Ammon's horn (tissue), 1 donor: Measurements from ENCODE around the gene C1QTNF5.

Experiments used
- DNase-seq: peaks from one replicate; pipeline ENCODE4 v3.0.0-alpha.2; 2016; ENCODE audit warnings: low spot score

C1QTNF5 gene

DNA sequence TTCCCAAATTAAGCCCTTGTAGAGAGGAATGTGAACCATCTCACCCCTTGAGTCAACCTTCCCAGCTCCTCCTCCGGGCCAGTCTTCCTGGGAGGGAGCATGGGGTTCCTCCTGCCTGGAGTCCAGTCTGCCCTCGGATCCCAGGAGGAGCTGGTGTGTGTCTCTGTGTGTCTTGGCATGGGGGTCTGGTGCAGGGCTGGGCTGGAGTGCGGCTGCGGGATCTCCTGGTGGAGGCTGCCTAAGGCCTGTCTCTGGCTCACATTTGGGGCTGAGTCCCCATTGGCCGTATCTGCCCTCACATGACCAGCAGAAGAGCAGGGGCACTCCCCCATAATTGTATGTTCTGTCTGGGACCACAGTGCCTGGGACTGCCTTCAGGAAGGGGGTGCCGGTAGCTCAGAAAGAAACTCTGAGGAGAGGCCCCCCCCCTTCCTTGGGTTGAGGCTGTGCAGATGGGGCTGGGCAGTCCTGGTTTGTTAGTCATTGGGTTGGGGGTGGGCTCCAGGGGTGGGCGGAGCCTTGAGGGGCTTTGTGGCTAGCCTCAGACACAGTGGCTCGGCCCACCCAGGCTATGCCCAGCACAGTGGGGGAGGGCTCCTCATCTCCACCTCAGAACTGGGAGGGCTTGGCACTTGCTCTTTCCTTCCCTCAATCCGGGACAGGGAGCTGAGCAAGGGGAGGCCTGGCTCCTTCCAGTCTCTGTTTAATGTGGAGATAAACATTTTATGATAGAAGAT, 2.9 kb downstream of the C1QTNF5 start:
- no peak for DNase-seq

DNA sequence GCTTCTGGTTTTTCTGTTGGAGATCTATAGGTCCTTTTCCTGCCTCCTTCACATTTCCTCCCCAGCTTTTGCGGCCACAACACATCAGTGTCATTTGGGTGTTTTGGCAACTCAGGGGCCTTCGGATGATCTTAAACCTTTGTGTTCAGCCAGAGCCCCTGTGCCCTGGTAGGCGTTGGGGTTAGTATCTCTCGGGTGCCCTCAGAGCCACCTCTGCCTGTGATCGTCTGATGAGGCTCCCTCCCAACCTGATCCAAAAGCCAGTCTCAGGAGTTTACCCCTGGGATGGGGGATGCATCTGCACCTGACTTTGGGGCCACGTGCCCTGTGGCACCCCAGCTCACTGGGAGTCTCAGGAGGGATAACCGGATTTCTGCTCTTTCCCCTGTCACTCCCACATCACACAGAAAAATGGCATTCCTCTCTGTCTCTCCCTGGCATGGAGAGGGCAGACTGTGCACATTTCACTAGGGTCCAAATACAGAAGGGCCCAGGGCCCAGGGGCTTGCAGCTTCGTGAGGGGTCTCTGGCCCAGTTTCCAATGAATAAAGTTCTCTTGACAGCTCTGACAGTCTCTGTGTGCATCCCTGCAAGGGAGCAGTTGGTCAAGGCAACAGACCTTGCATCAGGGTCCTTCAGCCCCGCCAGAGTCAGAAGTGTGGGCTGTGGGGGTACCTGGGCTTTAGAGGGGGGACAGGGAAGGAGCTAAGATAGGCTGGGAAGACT, 3.8 kb downstream of the C1QTNF5 start:
- DNase-seq: no peak

DNA sequence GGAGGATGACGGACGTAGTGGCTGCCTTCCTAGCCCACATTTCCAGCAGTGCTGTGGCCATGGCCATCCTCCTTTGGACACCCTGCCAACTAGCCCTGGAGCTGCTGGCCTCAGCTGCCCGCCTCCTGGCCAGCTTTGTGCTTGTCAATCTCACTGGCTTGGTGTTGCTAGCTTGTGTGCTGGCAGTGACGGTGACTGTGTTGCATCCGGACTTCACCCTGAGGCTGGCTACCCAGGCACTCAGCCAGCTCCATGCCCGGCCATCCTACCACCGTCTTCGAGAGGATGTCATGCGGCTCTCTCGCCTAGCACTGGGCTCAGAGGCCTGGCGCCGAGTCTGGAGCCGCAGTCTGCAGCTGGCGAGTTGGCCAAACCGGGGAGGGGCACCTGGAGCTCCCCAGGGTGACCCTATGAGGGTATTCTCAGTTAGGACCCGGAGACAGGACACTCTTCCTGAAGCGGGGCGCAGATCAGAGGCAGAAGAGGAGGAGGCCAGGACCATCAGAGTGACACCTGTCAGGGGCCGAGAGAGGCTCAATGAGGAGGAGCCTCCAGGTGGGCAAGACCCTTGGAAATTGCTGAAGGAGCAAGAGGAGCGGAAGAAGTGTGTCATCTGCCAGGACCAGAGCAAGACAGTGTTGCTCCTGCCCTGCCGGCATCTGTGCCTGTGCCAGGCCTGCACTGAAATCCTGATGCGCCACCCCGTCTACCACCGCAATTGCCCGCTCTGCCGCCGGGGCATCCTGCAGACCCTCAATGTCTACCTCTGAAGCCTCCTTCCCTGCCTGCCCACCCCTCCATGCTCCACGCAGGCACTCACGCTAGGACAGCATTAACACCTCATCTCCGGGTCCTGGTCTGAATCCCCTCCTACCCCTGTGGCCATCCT, 4.8 kb downstream of the C1QTNF5 start:
- DNase-seq: no peak

DNA sequence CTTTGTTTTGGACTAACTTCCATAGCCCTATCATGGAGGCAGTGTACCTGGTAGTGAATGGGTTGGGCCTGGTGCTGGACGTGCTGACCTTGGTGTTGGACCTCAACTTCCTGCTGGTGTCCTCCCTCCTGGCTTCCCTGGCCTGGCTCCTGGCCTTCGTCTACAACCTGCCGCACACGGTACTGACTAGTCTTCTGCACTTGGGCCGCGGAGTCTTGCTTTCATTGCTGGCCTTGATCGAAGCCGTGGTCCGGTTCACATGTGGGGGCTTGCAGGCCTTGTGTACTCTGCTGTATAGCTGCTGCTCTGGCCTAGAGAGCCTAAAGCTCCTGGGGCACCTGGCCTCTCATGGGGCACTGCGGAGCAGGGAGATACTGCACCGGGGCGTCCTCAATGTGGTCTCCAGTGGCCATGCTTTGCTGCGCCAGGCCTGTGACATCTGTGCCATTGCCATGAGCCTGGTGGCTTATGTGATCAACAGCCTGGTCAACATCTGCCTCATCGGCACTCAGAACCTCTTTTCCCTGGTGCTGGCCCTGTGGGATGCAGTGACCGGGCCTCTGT, 5.5 kb downstream of the C1QTNF5 start:
- DNase-seq: no peak

DNA sequence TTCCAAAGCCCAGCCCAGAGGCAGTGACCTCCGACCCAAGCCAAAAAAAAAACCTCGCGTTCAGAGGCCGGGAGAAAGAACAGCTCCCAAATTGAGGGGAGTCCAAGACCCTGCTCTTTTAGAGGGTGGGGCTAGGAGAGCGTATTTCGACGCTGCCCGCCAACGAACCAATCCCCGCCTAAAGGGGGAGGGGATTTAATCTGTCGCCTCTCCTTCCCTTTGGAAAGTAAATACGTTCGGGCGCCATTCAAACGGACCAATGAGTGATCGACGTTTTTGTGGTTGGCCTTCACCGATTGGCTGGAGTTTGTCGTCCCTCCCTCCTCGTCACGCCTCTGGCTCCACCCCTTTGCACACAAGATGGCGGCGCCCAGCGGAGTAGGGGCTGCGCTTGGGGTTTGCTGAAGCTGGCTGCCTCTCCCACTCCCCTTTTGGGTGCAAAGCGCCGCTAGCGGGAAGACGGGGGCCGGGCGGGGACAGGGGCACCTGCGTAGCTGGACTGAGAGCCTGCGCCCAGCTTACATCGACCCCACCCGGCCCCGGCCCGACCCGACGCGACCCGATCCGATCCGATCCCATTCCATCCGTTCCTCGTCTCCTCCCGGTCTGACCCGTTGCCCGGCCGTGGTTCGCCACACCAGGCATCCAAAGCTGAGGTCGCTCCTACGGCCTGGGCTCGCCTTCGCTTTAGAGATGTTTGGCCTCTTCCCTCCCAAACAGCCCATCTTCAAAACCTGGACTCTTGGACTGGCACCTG, 6.3 kb downstream of the C1QTNF5 start, which contains the start of gene RNF26:
TSS of gene RNF26 (plus strand) at position 354 of the 757 bp plus-strand sequence. CDS start 596 bp downstream, outside the sequence.
- DNase-seq: peak; percentile 99

DNA sequence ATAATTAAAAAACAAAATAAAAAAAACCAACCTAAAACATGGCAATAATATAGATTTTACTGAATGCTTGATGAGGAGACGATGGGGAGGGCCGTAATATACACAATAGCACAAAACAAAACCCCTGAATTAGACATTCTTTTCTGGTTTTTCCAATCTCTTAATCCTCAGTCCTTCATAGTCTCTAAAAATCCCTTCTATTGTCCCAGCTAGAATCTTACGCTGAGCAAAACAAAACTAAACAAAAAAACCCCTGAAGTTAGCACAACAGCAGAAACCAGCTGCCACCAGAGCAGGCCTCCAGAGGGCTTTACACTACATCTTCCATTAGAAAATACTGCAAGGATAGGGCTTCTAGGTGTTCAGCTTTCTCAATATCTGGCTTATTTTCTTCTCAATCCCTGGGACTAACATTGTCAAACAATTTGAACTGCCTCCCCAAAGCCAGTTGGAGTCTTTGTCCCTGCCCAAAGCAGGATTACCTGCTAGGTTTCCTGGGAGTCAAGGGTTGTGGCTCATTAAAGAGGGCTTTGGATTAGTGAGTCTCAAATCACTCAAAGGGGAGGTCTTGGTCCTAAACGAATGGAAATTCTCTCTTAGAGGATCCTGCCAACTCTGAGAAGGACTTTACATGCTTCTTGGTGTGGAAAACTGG, 8.4 kb downstream of the C1QTNF5 start:
- DNase-seq: no peak

GRCh38 chr11:119330237-119330636, 10.4 kb downstream of the C1QTNF5 start:
- DNase-seq: no peak

- no peak for DNase-seq
Observed at GRCh38 chr11:119329320-119329719, 11.4 kb downstream of the C1QTNF5 start.

DNA sequence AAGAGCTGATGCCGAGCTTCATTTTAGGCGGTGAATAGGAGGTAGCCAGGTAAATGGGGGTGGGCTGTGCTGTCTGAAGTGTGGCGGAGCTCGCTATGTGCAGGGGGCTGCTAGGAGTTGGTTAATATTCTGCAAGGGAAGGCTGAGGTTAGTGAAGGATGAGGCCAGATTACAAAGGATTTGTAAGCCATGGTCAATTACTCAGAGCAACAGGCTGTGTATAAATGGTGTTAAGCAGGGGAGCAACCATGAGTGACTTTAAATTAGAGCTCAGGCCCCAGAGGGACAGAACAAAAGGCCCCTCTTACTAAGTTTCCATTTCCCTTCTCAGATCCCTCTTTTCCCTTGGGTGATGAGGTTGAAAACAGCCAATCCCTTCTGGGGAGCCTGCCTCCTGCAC, 16.5 kb downstream of the C1QTNF5 start:
- DNase-seq: no peak

GRCh38 chr11:119323532-119324033, 17.1 kb downstream of the C1QTNF5 start:
- peak; percentile 78 for DNase-seq

GRCh38 chr11:119322921-119323531, 17.7 kb downstream of the C1QTNF5 start:
- no peak for DNase-seq

GRCh38 chr11:119322360-119322739, 18.3 kb downstream of the C1QTNF5 start:
- DNase-seq: no peak

DNA sequence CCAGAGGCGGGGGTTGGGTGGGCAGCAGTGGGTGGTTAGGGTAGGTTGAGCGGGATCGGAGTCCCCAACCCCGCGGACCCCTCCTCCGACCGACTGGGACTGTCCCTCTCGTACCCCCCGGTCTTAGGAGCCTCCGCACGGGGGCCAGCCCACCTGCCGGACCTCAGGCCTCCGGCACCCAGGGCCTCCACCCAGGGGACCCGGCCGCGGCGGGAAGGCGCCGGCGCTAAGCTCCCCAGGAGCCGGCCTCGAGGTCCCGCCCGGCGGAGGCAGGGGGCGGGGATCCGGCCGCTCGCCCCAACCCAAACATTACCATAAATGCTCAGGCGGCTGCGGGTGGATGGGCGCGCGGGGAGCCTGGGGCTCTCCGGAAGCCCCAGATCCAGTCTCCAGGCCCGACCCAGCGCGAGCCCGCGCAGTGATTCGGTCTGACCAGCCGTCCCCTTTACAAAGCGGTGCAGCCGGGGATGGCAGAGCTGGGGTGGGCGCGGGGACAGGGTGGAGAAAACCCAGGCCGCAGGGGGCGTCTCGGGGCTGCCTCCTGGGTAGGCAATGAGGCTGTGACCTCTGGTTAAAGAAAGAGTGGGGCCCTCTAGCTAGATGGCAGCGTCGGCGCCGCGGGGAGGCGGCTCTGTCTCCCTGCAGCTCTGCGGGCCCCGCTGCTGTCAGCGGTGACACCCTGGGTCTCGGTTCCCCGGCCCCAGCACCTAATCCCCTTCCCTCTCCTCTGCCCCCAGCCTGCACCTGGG, 19.7 kb downstream of the C1QTNF5 start:
- DNase-seq: no peak

GRCh38 chr11:119320240-119320775, 20.4 kb downstream of the C1QTNF5 start:
- DNase-seq: peak; percentile 80

DNA sequence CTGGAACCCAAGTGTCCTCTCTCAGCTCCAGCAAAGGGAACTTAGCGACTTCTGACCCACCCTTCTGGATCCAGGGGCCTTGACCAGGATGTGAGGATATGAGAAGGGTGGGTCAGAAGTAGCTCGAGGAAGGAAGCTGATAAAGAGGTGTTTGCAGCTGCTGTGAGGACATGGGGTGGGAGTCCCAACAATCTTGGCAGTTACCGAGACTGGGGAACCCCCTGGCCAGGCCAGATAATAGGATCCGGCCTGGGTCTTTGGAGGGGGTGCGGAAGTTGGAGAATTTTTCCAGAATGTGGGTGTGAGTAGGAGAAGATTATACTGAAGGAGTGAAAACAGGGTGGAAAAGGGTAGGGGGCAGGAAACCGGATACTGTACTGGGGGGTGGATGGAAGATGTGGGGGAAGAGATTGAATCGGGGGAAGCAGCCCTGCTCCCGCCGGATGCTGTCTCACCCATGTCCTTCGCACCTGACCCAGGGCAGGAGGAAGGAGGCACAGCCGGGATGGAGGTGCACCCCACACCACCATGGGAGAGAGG, 20.9 kb downstream of the C1QTNF5 start:
- DNase-seq: no peak

DNA sequence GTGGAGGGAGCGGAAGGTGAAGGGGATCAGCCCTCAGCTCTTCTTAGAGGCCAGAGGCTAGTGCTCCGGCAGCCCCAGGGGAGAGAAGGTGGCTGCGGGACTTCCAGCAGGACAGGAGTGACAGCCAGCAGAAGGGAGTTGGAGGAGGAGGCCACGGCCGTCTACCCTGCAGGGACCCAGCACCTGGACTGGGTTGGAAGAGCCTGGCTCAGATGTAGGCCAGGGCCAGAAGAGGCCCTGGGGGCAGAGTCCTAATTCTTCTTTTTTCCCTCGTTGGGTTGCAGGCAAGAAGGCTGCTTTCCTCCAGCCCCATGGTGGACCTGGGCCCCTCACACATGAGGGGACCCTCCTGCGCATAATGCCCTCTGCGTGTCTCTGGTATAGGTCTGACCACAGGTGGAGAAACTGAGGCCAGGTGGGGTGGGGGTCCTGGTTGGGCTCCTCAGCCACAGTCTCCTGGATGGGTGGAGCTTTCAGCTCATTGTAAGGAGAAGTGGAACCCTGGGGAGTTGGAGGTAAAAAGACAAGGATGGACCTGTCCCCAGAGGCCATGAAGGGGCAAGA, 21.5 kb downstream of the C1QTNF5 start:
- DNase-seq: no peak

DNA sequence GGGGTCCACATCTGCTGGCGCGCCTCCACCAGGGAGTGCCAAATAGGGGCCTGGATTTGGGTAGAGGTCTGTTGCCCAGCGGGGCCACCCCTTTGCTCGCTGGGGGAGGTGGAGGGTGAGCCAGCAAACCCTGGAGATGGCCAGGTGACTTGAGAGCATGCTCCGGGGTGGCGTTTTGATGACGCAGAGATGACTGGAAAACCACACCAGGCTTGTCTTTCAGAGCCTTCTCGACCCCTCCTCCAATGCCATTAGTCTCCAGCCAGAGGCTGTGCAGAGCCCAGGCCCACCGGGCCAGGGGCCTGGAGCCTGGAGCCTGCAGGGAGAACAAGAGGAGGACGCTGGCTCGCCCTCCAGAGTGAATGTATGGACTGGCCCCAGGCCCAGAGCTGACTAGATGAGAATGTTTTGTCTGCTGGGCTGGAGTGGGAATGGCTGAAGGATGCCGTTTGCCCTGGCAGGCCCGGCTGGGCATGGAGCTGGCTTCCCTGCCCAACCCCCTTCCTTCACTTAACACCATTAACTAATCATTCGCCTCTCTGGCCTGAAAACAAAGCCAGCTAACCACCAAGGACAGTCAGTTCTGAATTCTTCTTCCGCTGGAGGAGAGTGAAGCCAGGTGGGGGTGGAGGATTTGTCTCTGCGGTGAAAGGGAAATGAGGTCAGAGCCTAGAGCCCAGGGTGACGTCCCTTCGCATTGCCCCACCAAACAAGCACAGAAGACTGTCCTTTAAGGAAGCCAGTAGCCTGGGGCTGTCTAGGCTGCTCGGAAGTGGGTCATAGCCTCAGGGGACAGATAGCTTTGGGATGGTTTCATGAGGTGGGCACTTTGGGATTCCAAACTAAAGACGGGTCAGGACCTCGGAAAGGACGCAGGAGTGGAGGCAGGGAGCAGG, 22.2 kb downstream of the C1QTNF5 start:
- no peak for DNase-seq
